Left lobe of liver (tissue), 2 donors: ENCODE data around the gene KRT12. TPM values are rescaled to one million over a fixed set of nuclear protein-coding genes. Genes with fewer than 3 reads are reported as not detected.

Experiments
- ATAC-seq: fragments of 200-7000 bp; cut with Tn5 transposase; one replicate; pipeline ENCODE4 v1.9.1; 2020; ENCODE audit warnings: mild to moderate bottlenecking, moderate library complexity
- DNase-seq: peaks from one replicate; pipeline ENCODE4 v3.0.0-alpha.2; 2020; ENCODE audit warnings: low spot score
- total RNA-seq: library from RNA; stranded (reverse); gene quantifications from one replicate; pipeline ENCODE4 v1.2.1, GENCODE V29; 2021
- donor health status: DM: no; HTN: no; CAD: no; lungs with moderate emphysema.
- donor health status: DM: no; HTN: yes; CAD: no.

Gene KRT12
- total RNA-seq, result not detected

DNA sequence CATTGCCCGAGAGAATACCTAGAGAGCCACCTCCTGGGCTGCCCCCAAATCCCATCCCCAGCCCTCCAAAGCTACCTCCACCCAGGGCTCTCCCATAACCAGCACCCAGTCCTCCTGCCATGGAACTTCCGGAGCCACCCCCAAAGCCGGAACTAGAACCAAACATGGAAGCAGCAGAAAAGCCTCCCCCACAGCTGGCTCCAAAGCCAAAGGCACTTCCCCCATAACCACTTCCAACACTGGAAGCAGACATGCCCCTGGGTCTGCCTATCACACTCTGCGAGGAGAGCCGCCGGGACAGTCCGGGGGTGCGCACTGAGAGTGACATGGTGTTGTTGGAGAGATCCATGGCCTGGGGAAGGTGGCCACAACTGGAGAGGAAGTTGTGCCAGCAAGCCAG is at the start of gene KRT12:
KRT12 (minus strand) TSS at position 386 of the 400 bp plus-strand sequence; CDS start at position 349, 37 bp downstream.
- DNase-seq, result no peak

DNA sequence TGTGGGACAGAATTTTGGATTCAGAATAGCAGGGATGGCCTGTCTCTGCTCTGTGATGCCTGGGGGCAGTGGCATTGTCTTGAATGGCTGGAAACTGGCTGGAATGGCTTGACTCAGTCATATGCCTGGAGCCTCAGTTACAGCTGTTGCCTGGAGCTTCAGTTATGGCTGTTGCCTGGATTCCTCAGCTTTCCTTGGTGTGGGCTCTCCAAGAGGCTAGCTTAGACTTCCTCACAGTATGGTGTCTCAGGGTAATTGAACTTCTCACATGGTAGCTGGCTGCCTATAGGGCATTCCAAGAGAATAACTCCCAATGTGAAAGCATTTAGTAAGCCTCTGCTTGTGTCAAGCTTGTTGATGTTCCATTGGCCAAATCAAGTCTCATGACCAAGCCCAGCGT is 49.3 kb upstream of the KRT12 start:
- DNase-seq, result no peak
- ATAC-seq, result no peak

More for the DNA sequence above, at the start of gene KRT12:
- ATAC-seq, result no peak

DNA sequence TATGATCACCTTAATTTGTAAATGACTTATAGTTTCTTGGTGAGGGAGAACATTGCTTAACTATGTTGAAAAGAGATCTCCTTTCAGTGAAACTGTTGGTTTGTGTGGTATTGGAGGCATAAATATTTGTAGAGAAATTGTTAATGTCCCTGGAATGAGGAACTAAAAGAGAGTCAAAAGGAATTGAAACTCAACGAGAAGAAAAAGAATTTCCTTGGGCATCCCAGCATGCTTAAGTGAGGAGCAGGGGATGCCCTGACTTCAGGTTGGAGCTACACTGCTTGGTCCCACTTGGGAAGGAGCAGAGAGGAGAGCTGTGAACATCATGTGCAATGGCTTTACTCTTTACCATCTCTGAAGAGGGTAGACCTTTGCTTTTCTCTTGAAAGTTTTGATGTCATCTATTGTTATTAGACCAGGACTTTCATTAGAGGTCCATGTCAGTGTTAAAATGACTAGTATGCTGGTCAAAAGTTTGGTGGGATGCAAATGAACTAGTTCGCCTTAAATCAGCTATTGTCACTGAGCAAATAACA is 48.8 kb upstream of the KRT12 start:
- ATAC-seq, result no peak
- DNase-seq, result no peak

- ATAC-seq, result no peak
- no peak for DNase-seq
Measured at GRCh38 chr17:40915199-40915661, 48.2 kb upstream of the KRT12 start.

- DNase-seq (no peak), ATAC-seq (no peak)
Measured at GRCh38 chr17:40914075-40914855, 47.2 kb upstream of the KRT12 start.

DNA sequence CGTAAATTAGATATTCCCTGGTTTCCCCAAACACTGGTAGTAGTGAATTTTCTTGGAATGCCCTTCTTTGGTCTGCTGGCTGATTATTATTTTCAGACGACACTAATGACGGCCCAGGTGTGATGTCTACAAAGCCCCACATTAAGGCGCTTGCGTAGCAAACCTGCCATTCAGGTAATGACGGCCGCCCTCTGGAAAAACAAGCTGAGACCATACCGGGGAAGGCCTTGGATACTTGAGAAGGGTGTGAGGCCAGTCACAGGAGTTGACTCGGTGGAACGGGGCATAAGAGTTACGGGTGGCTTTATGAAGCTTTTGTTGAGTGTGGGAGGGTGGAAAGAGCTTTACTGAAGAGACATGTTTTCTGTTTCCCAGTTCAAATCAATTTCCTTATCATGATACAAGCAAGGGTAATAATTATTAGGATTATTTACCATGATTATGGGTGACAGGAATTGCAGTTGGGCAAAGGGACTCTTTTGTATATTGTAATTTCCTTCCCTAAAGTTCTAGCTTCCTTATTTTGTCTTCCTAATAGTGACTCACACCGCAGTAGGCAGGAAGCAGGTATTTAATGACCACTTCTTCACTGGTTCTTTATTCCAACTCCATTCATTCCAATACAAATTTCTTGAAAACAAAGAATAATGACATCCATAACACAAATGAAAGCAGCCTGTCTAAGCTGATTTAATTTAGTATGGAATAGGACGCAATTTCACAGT is 45.6 kb upstream of the KRT12 start:
- ATAC-seq (no peak), DNase-seq (no peak)

DNA sequence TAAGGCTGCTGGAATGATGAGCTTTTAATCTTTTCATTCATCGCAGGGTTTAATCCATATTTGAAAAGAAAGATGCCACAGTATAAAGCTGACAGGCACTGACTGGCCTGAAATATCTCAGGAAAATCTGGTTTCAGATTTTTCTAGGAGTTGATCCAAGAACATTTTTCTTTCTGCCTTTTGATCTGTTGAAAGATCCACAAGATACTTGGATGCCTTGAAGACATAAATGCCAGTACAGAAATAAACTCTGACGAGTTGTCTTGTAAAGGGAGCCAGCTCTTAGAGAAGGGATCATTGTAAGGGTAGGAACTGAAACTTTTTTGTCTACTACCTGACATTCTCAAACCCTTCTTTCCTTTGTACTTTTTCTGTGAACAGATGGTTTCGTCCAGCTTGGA is 43.4 kb upstream of the KRT12 start:
- ATAC-seq, result no peak
- no peak for DNase-seq

GRCh38 chr17:40909755-40910154 is 42.7 kb upstream of the KRT12 start:
- ATAC-seq, result no peak
- DNase-seq, result no peak

GRCh38 chr17:40909351-40909750 is 42.3 kb upstream of the KRT12 start:
- ATAC-seq (peak; percentile 99), DNase-seq (peak; percentile 60)

DNA sequence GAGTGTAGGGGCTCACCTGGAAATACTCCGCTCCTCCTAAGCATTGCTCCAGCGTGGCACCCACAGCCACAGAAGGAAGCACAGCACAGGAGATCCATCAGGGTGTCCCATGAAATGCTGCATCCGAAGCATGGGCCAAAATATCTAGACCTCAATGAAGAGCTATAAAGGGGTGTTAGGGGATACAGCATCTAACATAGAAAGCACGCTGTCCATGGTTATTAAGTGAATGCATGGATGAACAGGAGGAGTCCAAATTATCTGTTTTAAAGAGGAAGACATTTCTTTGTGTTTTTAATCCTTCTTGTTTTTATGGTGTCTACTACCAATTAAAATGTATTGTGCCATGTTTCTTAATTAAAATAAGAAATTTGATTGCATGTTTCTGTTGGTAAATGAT is 39.6 kb upstream of the KRT12 start:
- DNase-seq (no peak), ATAC-seq (no peak)

DNA sequence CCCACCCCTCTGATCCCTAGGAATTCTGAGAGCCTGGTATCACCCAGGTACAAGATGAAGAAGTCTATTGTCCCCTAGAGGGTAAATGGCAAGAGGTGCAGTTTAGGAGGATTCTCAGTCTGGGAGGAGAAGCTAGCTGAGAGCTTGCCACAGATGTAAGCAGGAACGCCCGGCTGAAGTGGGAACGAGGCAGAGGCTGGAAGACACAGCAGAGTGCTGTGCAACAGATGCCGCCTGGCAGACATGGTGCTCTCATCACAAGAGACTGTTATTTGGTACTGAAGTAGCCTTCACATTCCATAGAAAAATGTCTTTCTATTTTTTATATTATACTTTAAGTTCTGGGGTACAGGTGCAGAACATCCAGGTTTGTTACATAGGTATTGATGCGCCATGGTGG is 38.3 kb upstream of the KRT12 start:
- no peak for ATAC-seq
- DNase-seq, result no peak

DNA sequence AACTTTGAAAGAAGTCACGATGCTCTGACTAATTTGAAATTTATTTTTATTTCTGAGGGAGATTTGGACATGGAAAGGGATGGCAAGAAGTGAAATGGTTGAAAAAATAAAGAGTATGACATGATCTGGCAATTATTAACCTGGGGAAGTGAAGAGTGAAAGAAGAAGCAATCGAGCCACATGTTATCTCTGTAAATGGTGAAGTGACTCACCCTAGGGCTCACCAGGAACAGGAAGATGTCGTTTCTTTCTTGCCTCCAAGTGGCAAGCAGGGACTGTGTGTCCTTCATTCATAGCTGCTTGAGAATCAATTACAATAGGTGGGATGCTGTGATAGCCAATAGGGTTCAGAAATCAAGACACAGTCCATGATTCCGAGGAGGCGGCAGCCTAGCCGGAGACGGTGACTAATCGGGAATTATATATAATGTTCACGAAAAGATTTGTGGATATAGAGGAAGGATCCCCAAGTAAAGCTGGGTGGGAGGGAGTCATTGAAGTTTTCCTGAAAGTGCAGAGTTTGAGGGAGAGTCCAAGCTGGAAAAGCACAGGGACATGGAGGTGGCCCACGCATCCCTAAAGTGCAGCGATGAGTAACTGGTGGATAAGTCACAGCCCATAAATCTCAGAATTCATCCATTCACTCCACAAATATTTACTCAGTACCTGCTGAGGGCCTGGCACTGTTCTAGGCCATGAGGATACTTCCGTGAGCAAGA is 36.3 kb upstream of the KRT12 start:
- no peak for ATAC-seq
- no peak for DNase-seq

- DNase-seq, result no peak
- no peak for ATAC-seq
Measured at GRCh38 chr17:40902498-40902897, 35.5 kb upstream of the KRT12 start.

DNA sequence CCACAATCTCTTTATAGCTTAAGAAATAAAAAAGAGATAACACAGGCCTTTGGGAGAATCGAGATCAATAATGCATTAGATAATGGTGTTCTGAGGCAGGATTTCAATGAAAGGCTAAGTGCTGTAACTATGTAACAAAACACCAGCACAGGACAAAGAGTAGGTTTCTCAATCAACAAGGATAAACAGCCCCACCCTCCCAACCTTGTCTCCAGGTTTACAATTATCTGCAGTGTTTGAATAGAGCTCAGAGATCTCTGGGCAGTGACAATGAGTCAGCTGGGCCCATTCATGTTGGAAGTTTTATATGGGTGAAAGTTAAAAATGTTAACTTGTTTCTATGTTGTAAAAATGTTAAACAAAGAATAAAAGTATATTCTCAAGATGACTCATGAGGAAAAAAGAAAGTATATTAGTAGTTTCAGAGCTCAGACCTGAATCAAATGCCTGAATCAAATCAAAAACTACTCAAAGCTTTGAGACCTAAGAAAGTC is 35.0 kb upstream of the KRT12 start:
- DNase-seq (no peak), ATAC-seq (no peak)

DNA sequence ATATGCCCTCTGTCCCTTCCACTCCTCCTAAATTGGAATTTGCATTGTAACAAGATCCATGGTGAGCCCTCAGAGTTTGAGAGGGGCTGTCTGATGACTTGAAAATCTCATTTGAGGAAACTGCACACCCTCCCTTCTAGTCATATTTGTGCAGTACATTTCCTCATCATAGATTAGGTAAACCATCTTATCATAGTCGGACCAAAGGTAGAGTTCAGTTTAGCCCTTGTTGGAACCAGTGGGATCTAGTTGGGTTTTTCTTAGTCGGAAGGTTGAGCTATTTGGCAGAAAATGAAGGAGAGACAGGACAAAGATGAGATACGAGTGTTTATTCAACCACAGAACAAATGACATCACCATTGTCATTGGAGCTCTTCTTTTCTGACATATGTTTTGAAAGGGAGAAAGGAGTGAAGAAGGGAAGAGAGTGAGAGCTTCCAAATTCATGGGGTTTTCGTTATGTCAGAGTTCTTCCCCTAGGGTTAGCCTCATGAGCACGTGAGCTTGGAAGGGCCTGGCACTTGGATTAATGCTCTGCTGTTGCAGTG is 33.9 kb upstream of the KRT12 start:
- ATAC-seq, result no peak
- no peak for DNase-seq

- no peak for DNase-seq
- no peak for ATAC-seq
Measured at GRCh38 chr17:40896916-40897455, 30.0 kb upstream of the KRT12 start.

DNA sequence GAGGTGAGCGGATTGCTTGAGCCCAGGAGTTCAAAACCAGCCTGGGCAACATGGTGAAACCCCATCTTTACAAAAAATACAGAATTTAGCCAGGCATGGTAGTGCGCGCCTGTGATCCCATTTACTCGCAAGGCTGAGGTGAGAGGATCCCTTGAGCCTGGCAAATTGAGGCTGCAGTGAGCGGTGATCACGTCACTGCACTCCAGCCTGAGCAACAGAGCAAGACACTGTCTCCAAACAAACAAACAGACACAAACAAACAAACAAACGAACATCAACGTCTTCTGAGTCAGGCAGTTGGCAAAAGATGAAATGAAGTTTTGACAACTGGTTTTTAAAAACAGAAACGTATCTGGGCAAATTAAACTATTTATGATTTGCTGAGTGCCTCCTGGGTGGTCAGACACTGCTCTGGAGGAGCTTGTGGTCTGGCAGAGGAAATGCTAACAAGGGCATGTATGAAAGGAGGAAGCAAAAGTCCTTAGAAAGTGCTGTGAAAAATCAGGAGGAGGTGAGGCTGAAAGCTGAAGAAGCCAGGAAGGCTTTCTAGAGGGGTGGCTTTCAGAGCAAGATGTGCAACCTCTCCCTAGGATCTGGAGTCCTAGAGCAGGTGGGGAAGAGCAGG is 28.2 kb upstream of the KRT12 start:
- no peak for ATAC-seq
- DNase-seq, result no peak

DNA sequence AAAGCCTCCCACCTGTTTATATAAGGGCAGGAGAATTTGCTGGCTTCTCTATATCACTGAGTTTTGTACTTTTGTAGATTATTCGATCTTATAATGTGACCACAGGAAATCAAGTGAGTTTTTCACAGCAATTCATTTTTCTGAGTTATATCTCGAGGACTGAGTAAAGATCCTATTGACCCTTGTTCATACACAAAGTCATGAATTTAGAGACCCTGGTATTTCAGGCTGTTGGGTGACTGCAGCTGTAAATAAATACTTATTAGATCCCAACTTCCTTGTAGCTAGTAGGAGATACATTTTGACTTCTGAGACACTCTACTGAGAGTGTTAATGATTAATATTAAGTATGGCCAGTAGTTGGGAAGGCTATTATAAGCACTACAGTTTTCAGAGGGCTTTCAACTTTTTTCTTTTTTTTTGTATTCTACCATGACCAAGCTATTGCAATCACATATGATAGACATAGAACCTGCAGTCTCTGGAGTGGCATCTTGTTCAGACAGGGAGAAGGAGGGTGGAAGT is 21.2 kb upstream of the KRT12 start:
- no peak for DNase-seq
- ATAC-seq, result no peak

DNA sequence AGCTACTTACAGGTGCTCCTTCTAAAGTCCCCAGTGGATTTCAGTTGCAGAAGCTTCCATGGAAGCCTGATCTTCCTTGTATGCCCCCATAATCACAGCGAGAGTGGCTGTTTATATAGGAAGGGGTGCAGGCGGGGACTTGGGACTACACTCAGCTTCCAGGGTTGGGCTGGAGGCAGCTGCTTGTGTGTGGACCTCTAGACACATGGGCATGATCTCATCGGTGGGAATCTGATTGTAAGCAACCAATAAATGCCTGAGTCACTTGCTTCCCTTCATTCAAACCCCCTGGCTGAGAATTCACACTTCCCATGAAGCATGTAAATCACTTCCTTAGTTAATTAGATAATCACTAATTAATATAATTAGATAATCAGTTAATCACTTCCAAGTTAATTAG is 19.1 kb upstream of the KRT12 start:
- no peak for DNase-seq
- no peak for ATAC-seq
